ENCODE measurements around the gene CDCA4. TPM values are rescaled to one million over a fixed set of nuclear protein-coding genes. Genes with fewer than 3 reads are reported as not detected.

Gene CDCA4
- total RNA-seq, 1 experiment from 2014 or later = 25.2 TPM

GRCh38 chr14:104975481-104976197 is 45.2 kb downstream of the CDCA4 start:
- Histone ChIP-seq H2AFZ (ENCODE audit: low read length) (no peak overlapping the region), H3K9ac (ENCODE audit: low read length) (no peak overlapping the region), H3K27me3 (ENCODE audit: low read length) (no peaks in the 10 kb centered on the region), H4K20me1 (ENCODE audit: insufficient read depth, low read depth, low read length) (peaks cover 12% of the 10 kb centered on the region; the same call in 1 of the 2 replicates), H3K27ac (ENCODE audit: low read length) (no peak overlapping the region), H3K4me2 (ENCODE audit: low read depth, low read length, poor library complexity, severe bottlenecking) (no peak overlapping the region), H3K79me2 (ENCODE audit: low read length) (no peaks in the 10 kb centered on the region), H3K4me1 (ENCODE audit: low read length) (no peaks in the 10 kb centered on the region), H3K9me2 (replicated peaks; ENCODE audit: insufficient read depth, low read length) (no peaks in the 10 kb centered on the region), H3K36me3 (ENCODE audit: insufficient read depth, low read length) (no peaks in the 10 kb centered on the region), H3K4me3 (ENCODE audit: low read length) (no peak overlapping the region), H3K9me3 (ENCODE audit: low read length) (no peaks in the 10 kb centered on the region)
- peak; percentile 73 for DNase-seq

- no peak overlapping the region for H2AFZ ChIP-seq (ENCODE audit: low read length)
- H4K20me1 ChIP-seq (ENCODE audit: insufficient read depth, low read depth, low read length) = peaks cover 7% of the 10 kb centered on the region; the same call in 1 of the 2 replicates
- no peak overlapping the region for H3K4me2 ChIP-seq (ENCODE audit: low read depth, low read length, poor library complexity, severe bottlenecking)
- no peak overlapping the region for H3K9ac ChIP-seq (ENCODE audit: low read length)
- H3K27ac ChIP-seq (ENCODE audit: low read length) = no peak overlapping the region
- no peaks in the 10 kb centered on the region for H3K79me2 ChIP-seq (ENCODE audit: low read length)
- DNase-seq = no peak
- no peak overlapping the region for H3K4me3 ChIP-seq (ENCODE audit: low read length)
- H3K36me3 ChIP-seq (ENCODE audit: insufficient read depth, low read length) = no peaks in the 10 kb centered on the region
- H3K9me2 ChIP-seq (replicated peaks; ENCODE audit: insufficient read depth, low read length) = no peaks in the 10 kb centered on the region
- H3K4me1 ChIP-seq (ENCODE audit: low read length) = no peaks in the 10 kb centered on the region
- H3K27me3 ChIP-seq (ENCODE audit: low read length) = no peaks in the 10 kb centered on the region
- H3K9me3 ChIP-seq (ENCODE audit: low read length) = no peaks in the 10 kb centered on the region
These were observed 46.1 kb downstream of the CDCA4 start for GRCh38 chr14:104974665-104975390.

GRCh38 chr14:104974146-104974541 is 46.7 kb downstream of the CDCA4 start:
- Histone ChIP-seq H3K4me2 (ENCODE audit: low read depth, low read length, poor library complexity, severe bottlenecking) (no peak overlapping the region), H3K36me3 (ENCODE audit: insufficient read depth, low read length) (no peaks in the 10 kb centered on the region), H3K9me2 (replicated peaks; ENCODE audit: insufficient read depth, low read length) (no peaks in the 10 kb centered on the region), H3K27me3 (ENCODE audit: low read length) (no peaks in the 10 kb centered on the region), H3K4me3 (ENCODE audit: low read length) (no peak overlapping the region), H3K9ac (ENCODE audit: low read length) (no peak overlapping the region), H2AFZ (ENCODE audit: low read length) (no peak overlapping the region), H3K79me2 (ENCODE audit: low read length) (no peaks in the 10 kb centered on the region), H3K9me3 (ENCODE audit: low read length) (no peaks in the 10 kb centered on the region), H4K20me1 (ENCODE audit: insufficient read depth, low read depth, low read length) (peaks cover 7% of the 10 kb centered on the region; the same call in 1 of the 2 replicates), H3K4me1 (ENCODE audit: low read length) (peaks cover under 1% of the 10 kb centered on the region), H3K27ac (ENCODE audit: low read length) (no peak overlapping the region)
- no peak for DNase-seq

GRCh38 chr14:104973385-104974145 is 47.3 kb downstream of the CDCA4 start:
- Histone ChIP-seq H3K79me2 (ENCODE audit: low read length) (no peaks in the 10 kb centered on the region), H4K20me1 (ENCODE audit: insufficient read depth, low read depth, low read length) (peaks cover 7% of the 10 kb centered on the region; the same call in 1 of the 2 replicates), H3K4me3 (ENCODE audit: low read length) (no peak overlapping the region), H3K27me3 (ENCODE audit: low read length) (no peaks in the 10 kb centered on the region), H3K4me2 (ENCODE audit: low read depth, low read length, poor library complexity, severe bottlenecking) (no peak overlapping the region), H3K9me3 (ENCODE audit: low read length) (no peaks in the 10 kb centered on the region), H3K9ac (ENCODE audit: low read length) (no peak overlapping the region), H3K9me2 (replicated peaks; ENCODE audit: insufficient read depth, low read length) (no peaks in the 10 kb centered on the region), H3K36me3 (ENCODE audit: insufficient read depth, low read length) (no peaks in the 10 kb centered on the region), H2AFZ (ENCODE audit: low read length) (no peak overlapping the region), H3K27ac (ENCODE audit: low read length) (no peak overlapping the region), H3K4me1 (ENCODE audit: low read length) (peaks cover 6% of the 10 kb centered on the region)
- no peak for DNase-seq

- H3K9ac ChIP-seq (ENCODE audit: low read length) = no peak overlapping the region
- H3K79me2 ChIP-seq (ENCODE audit: low read length) = no peaks in the 10 kb centered on the region
- H3K4me2 ChIP-seq (ENCODE audit: low read depth, low read length, poor library complexity, severe bottlenecking) = no peak overlapping the region
- H2AFZ ChIP-seq (ENCODE audit: low read length) = no peak overlapping the region
- no peak overlapping the region for H3K27ac ChIP-seq (ENCODE audit: low read length)
- H3K36me3 ChIP-seq (ENCODE audit: insufficient read depth, low read length) = no peaks in the 10 kb centered on the region
- H3K27me3 ChIP-seq (ENCODE audit: low read length) = no peaks in the 10 kb centered on the region
- H4K20me1 ChIP-seq (ENCODE audit: insufficient read depth, low read depth, low read length) = peaks cover 7% of the 10 kb centered on the region; the same call in 1 of the 2 replicates
- H3K4me1 ChIP-seq (ENCODE audit: low read length) = peaks cover 11% of the 10 kb centered on the region
- H3K9me3 ChIP-seq (ENCODE audit: low read length) = no peaks in the 10 kb centered on the region
- no peak for DNase-seq
- no peak overlapping the region for H3K4me3 ChIP-seq (ENCODE audit: low read length)
- H3K9me2 ChIP-seq (replicated peaks; ENCODE audit: insufficient read depth, low read length) = no peaks in the 10 kb centered on the region
These were observed 47.8 kb downstream of the CDCA4 start for GRCh38 chr14:104973135-104973384.

GRCh38 chr14:104972301-104973134 is 48.4 kb downstream of the CDCA4 start:
- Histone ChIP-seq H3K79me2 (ENCODE audit: low read length) (no peaks in the 10 kb centered on the region), H2AFZ (ENCODE audit: low read length) (no peak overlapping the region), H3K9me3 (ENCODE audit: low read length) (no peaks in the 10 kb centered on the region), H3K4me3 (ENCODE audit: low read length) (no peak overlapping the region), H3K4me1 (ENCODE audit: low read length) (peaks cover 16% of the 10 kb centered on the region), H4K20me1 (ENCODE audit: insufficient read depth, low read depth, low read length) (peaks cover 7% of the 10 kb centered on the region; the same call in 1 of the 2 replicates), H3K9me2 (replicated peaks; ENCODE audit: insufficient read depth, low read length) (no peaks in the 10 kb centered on the region), H3K36me3 (ENCODE audit: insufficient read depth, low read length) (no peaks in the 10 kb centered on the region), H3K27me3 (ENCODE audit: low read length) (no peaks in the 10 kb centered on the region), H3K27ac (ENCODE audit: low read length) (no peak overlapping the region), H3K4me2 (ENCODE audit: low read depth, low read length, poor library complexity, severe bottlenecking) (no peak overlapping the region), H3K9ac (ENCODE audit: low read length) (no peak overlapping the region)
- DNase-seq = no peak

GRCh38 chr14:104971447-104972240 is 49.2 kb downstream of the CDCA4 start:
- no peaks in the 10 kb centered on the region for H3K36me3 ChIP-seq (ENCODE audit: insufficient read depth, low read length)
- H3K9me2 ChIP-seq (replicated peaks; ENCODE audit: insufficient read depth, low read length) = no peaks in the 10 kb centered on the region
- H3K9me3 ChIP-seq (ENCODE audit: low read length) = no peaks in the 10 kb centered on the region
- no peak for DNase-seq
- no peaks in the 10 kb centered on the region for H3K79me2 ChIP-seq (ENCODE audit: low read length)
- no peak overlapping the region for H2AFZ ChIP-seq (ENCODE audit: low read length)
- no peak overlapping the region for H3K9ac ChIP-seq (ENCODE audit: low read length)
- H3K27ac ChIP-seq (ENCODE audit: low read length) = no peak overlapping the region
- H3K27me3 ChIP-seq (ENCODE audit: low read length) = no peaks in the 10 kb centered on the region
- H3K4me2 ChIP-seq (ENCODE audit: low read depth, low read length, poor library complexity, severe bottlenecking) = no peak overlapping the region
- H3K4me1 ChIP-seq (ENCODE audit: low read length) = peaks cover 25% of the 10 kb centered on the region
- H3K4me3 ChIP-seq (ENCODE audit: low read length) = no peak overlapping the region
- peaks cover 7% of the 10 kb centered on the region; the same call in 1 of the 2 replicates for H4K20me1 ChIP-seq (ENCODE audit: insufficient read depth, low read depth, low read length)

All from Karpas-422 (cell line).